Activated CD8-positive, alpha-beta memory T cell treated with anti-CD3 and anti-CD28 coated beads, Interleukin-2, amount 10 ng/mL, durations not matched to agents 7 days and 5 days (primary cell): ENCODE measurements around the gene YWHAB. TPM values are rescaled to one million over a fixed set of nuclear protein-coding genes. Genes with fewer than 3 reads are reported as not detected.

Experiments used
- ATAC-seq: fragments of 150-1000 bp; cut with Tn5 transposase; one replicate; pipeline ENCODE4 v1.10.0; 2021; ENCODE audit warnings: moderate library complexity
- CTCF ChIA-PET: fragments of 350-600 bp; sonication (Branson Sonifier 250); formaldehyde crosslinking; loops from one replicate; lab custom pipeline; 2021; ENCODE audit warnings: antibody characterized with exemption; lab: Charles Lee
- DNase-seq: peaks from one replicate; pipeline ENCODE4 v3.0.0-alpha.2; 2020
- H3K27ac Mint-ChIP-seq: one replicate; pipeline ENCODE4 v1.8.0; 2021; ENCODE audit warnings: mild to moderate bottlenecking, mixed read lengths
- H3K27me3 Mint-ChIP-seq: one replicate; pipeline ENCODE4 v1.8.0; 2021; ENCODE audit warnings: mixed read lengths
- H3K36me3 Mint-ChIP-seq: one replicate; pipeline ENCODE4 v1.8.0; 2021; ENCODE audit warnings: mild to moderate bottlenecking, mixed read lengths
- H3K4me1 Mint-ChIP-seq: one replicate; pipeline ENCODE4 v1.8.0; 2021; ENCODE audit warnings: mixed read lengths
- H3K4me3 Mint-ChIP-seq: one replicate; pipeline ENCODE4 v1.8.0; 2021; ENCODE audit warnings: mild to moderate bottlenecking, moderate library complexity, mixed read lengths
- H3K9me3 Mint-ChIP-seq: one replicate; pipeline ENCODE4 v1.8.0; 2022; ENCODE audit warnings: low read depth, mixed read lengths
- total RNA-seq, 2 experiments: library from RNA; stranded (reverse); gene quantifications; one replicate each; pipeline ENCODE4 v1.2.3, GENCODE V29; 2021

The YWHAB gene
- total RNA-seq: 100 to 1,000 TPM; 198 to 252 TPM

DNA sequence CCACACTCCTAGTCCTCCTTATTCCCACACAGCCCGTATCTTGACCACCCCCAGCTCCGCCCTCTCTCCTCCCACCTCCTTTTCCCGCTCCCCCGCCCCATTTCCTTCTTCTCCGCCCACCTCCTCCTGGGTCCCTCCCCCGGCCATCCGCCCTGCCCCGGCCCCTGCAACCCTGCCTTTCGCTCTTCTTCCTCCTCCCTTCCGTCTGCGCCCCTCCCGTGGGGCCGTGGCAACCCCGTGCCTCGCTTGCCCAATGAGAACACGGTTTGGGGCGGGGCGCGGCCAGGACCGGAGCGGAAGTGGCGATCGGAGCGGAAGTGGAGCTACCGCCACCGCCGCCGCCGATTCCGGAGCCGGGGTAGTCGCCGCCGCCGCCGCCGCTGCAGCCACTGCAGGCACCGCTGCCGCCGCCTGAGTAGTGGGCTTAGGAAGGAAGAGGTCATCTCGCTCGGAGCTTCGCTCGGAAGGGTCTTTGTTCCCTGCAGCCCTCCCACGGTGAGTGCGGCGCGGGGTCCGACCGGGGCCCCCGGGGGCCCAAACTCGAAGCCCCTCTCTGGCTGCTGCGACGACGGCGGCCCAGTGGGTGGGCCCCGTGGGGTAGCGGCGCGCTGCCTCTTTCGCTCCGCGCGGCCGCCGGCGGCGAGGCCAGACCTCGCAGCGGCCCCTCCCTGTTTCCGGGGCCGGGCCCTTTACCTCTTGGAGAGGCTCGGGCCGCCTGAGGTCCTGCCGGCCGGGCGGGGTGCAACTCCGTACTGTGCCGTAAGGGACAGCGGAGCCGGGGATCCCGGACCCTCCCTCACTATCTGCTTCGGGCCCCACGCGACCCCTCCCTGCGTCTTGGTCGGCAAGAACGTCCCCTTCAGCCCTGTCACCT is at the start of gene YWHAB:
YWHAB (plus strand) TSS at position 314 of the 874 bp plus-strand sequence. CDS start 15,829 bp downstream, outside the sequence.
- Mint-ChIP-seq H3K4me1 (peaks cover 44% of the 10 kb centered on the region), H3K27ac (peak within 1 kb of the TSS; percentile 94), H3K36me3 (peaks cover 19% of the 10 kb centered on the region), H3K4me3 (peak within 1 kb of the TSS; percentile 91), H3K9me3 (no peaks in the 10 kb centered on the region), H3K27me3 (no peaks in the 10 kb centered on the region)
- DNase-seq: peak; percentile 99
- CTCF ChIA-PET: interaction anchor here (0.9 to 1.9 kb wide), 4 partner anchors 23 to 674 kb away, joined by 3 to 6 read pairs (median 4); no protein-coding TSS in a partner anchor
- peak; percentile 97 for ATAC-seq

DNA sequence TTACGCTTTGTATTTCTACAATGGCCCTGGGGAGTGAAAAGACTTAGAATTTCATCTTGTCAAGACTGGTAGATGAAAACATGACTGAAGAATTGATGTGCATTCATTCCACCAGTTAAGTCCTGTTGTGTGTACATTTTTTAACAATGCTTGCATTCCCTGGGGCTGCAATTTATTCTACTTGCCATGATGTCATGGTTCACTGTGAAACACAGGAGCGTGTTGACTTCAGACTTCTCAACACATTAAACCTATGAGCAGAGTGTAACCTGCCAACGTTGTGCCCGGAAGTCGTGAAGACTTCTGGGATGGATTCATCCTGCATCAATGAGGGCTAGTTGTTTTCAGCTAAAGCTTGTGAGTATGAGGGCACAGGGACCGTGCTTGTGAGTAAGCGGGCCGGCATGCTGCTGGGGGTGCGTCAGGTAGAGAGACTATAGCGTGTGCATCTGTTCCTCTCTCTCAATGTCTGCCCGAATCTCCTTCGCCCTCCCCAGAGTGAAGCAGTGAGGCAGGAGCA is 48.8 kb upstream of the YWHAB start:
- Mint-ChIP-seq H3K27ac (no peak overlapping the region), H3K4me3 (no peak overlapping the region), H3K27me3 (peaks cover 35% of the 10 kb centered on the region), H3K9me3 (no peaks in the 10 kb centered on the region), H3K36me3 (no peaks in the 10 kb centered on the region), H3K4me1 (no peaks in the 10 kb centered on the region)
- CTCF ChIA-PET: no interaction called here
- DNase-seq (no peak), ATAC-seq (no peak)

DNA sequence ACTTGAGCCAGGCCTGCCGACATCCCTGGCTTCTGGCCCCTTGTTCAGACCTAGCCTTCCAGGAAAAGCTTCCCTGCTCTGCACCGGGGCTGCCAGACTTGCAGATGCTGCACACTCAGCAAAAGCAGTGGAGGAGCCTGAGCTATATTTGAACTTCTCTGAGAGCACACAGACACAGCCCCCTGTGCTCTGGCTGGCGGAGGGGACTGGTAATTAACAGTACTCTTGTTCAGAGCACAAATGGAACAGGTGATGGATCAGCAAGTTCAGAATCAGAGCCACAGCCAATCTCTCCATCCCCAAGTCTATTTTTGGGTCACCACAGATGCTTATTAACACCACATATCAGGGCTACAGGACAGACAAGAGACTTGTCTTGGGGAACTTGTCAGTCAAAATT is 47.6 kb upstream of the YWHAB start:
- no peak overlapping the region for H3K27ac Mint-ChIP-seq
- peaks cover 33% of the 10 kb centered on the region for H3K27me3 Mint-ChIP-seq
- ATAC-seq: no peak
- H3K9me3 Mint-ChIP-seq: no peaks in the 10 kb centered on the region
- H3K4me1 Mint-ChIP-seq: no peaks in the 10 kb centered on the region
- DNase-seq: no peak
- no peaks in the 10 kb centered on the region for H3K36me3 Mint-ChIP-seq
- CTCF ChIA-PET: no interaction called here
- no peak overlapping the region for H3K4me3 Mint-ChIP-seq

DNA sequence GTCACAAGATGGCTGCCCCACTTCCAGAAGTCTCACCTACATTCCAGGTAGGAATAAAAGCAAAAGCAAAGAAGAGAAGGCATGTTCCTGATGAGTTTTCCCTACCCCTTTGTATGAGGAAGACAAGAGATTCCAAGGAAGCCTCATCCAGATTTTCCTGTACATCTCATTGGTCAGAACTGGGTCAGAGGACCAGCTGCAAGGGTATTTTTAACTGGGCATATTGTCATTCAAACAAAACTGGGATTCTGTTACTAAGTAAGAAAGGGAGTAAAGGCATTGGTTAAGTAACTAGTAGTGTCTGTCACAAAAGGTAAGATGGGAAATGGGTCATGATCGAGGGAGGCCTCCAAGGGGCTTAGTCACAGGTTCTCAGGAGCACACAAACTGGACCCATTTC is 47.0 kb upstream of the YWHAB start:
- Mint-ChIP-seq H3K36me3 (no peaks in the 10 kb centered on the region), H3K9me3 (peaks cover 2% of the 10 kb centered on the region), H3K4me3 (no peak overlapping the region), H3K4me1 (no peaks in the 10 kb centered on the region), H3K27ac (no peak overlapping the region), H3K27me3 (peaks cover 35% of the 10 kb centered on the region)
- DNase-seq (no peak), ATAC-seq (no peak)
- CTCF ChIA-PET: no interaction called here

DNA sequence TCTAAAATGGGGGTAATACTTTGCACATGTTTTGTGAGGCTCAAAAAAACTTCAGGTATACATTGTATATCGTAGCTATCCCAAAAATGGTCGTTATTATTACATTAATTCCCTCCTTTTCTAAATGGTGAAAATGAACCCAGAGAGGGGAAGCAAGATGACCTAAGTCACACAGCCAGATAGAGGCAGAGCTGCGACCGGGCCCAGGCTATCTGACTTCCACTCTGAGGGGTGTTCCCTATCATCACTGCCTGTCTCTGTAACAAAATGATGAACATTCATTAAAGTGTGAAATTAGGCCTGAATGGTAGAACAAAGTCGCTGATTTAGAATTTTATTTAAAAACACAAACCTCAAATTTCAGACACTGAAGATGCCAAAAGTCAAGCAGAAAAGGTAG is 46.0 kb upstream of the YWHAB start:
- Mint-ChIP-seq H3K36me3 (no peaks in the 10 kb centered on the region), H3K9me3 (peaks cover 2% of the 10 kb centered on the region), H3K27ac (no peak overlapping the region), H3K4me3 (no peak overlapping the region), H3K4me1 (no peaks in the 10 kb centered on the region), H3K27me3 (peaks cover 32% of the 10 kb centered on the region)
- no peak for ATAC-seq
- CTCF ChIA-PET: interaction anchor here (0.6 to 0.7 kb wide), 2 partner anchors 85 to 577 kb away, joined by 3 to 4 read pairs; no protein-coding TSS in a partner anchor
- DNase-seq: no peak

DNA sequence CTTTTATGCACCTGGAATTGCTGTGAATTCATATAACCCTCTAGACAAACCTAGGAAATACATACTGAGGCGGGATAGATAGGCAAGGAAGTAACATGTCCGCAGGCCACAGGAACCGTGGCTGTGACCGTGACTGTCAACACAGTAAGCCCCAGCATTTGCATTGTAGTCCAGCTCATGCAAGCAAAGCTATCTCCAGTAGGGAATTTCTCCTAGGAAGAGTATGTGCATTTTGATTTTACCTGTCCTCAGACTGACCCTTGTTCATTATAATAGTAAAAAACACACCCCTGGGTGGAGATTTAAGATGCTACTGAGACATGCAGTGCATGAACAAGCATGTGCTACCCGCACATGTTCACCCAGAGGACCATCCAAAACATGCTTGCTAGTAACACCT is 44.7 kb upstream of the YWHAB start:
- H3K27ac Mint-ChIP-seq: no peak overlapping the region
- peaks cover 31% of the 10 kb centered on the region for H3K27me3 Mint-ChIP-seq
- no peaks in the 10 kb centered on the region for H3K36me3 Mint-ChIP-seq
- H3K4me1 Mint-ChIP-seq: no peaks in the 10 kb centered on the region
- peaks cover 2% of the 10 kb centered on the region for H3K9me3 Mint-ChIP-seq
- CTCF ChIA-PET: no interaction called here
- no peak overlapping the region for H3K4me3 Mint-ChIP-seq
- no peak for DNase-seq
- ATAC-seq: no peak

DNA sequence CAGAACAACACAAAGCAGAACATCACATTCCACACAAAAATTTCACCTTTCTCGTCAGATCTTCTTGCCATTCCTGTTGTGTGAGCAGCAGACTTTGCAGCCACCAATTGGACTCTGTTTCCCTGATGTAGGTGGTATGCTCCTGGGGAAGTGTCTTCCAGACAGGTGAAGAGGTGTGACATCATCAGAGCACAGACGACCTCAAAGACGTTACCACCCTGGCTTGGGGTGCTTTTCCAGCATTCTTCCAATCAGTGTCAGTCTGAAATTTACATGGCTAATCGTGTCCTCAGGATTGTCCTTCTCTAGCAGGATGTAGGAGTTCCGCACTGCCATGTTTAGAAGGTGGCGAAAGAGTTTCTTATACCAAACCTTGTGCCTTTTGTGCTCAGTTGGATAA is 43.5 kb upstream of the YWHAB start:
- CTCF ChIA-PET: no interaction called here
- H3K4me3 Mint-ChIP-seq: no peak overlapping the region
- H3K9me3 Mint-ChIP-seq: peaks cover 2% of the 10 kb centered on the region
- ATAC-seq (no peak), DNase-seq (no peak)
- peaks cover 31% of the 10 kb centered on the region for H3K27me3 Mint-ChIP-seq
- H3K36me3 Mint-ChIP-seq: no peaks in the 10 kb centered on the region
- no peaks in the 10 kb centered on the region for H3K4me1 Mint-ChIP-seq
- H3K27ac Mint-ChIP-seq: no peak overlapping the region

DNA sequence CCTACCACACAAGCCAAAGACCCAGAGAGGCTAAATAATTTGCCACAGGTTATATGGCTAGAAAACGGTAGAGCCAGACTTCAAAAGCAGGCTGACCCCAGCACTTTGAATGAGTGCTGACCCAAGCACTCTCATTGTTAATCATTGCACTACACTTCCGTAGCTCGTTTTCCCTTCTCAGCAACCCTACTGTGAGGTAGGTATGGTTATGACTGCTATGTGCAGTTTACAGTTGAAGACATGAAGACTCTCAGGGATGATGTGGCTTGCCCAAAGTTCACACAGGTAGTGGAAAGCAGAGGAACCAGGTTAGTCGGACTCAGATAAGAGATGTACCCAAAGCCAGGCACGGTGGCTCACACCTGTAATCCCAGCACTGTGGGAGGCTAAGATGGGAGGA is 41.6 kb upstream of the YWHAB start:
- Mint-ChIP-seq H3K9me3 (peaks cover 2% of the 10 kb centered on the region), H3K27me3 (peaks cover 31% of the 10 kb centered on the region), H3K4me3 (no peak overlapping the region), H3K36me3 (no peaks in the 10 kb centered on the region), H3K27ac (no peak overlapping the region), H3K4me1 (no peaks in the 10 kb centered on the region)
- CTCF ChIA-PET: no interaction called here
- ATAC-seq (no peak), DNase-seq (no peak)

DNA sequence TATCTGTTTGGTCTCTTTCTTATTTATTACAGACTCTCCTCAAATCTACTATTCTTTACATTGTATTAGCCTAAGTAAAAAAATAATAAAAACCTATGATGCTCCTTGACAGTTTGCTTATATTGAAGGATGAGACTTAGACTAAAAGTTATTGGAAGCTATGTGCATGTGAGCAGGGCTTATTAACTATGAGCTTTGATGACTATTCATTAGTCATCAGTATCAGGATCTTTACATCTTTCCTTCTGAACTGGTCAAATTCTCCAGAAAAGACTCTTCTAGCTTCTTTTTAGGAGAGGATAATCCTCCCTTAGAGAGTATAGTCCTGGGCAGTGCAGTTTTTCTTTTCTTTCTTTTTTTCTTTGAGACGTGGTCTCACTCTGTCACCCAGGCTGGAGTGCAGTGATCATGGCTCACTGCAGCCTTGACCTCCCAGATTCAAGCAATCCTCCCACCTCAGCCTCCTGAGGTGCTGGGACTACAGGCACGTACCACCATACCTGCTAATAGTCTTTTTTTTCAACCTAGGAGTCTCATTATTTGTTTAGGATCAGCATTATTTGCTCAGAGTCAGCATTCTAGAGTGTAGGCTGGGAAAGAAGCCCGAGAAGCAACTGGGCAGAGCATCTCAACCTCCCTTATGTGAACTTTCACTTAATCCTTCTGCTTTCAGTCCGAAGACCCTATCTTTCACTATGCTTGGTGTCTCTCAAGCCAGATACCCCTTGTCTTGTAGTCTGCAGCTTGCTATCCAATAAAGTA is 37.1 kb upstream of the YWHAB start:
- Mint-ChIP-seq H3K27ac (no peak overlapping the region), H3K27me3 (peaks cover 18% of the 10 kb centered on the region), H3K9me3 (peaks cover under 1% of the 10 kb centered on the region), H3K4me3 (no peak overlapping the region), H3K36me3 (no peaks in the 10 kb centered on the region), H3K4me1 (no peaks in the 10 kb centered on the region)
- ATAC-seq: no peak
- no peak for DNase-seq
- CTCF ChIA-PET: no interaction called here

DNA sequence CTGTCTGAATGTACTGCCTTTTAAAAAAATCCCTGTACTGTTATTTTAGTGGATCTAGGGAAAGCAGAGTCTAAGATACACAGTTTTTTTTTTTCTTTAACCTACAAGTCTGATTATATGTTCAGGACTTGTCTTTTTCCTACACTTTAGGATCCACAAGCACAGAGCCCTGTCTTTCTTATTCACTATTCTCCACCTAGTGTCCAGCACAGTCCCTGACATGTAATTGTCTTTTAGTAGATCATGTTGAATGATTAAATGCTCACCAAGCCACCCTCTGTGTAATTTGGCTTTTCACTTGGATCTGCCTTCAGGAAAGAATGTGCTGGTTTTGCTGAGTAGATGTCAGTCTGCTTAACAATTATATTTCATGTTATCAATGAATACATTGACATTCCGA is 35.8 kb upstream of the YWHAB start:
- H3K27ac Mint-ChIP-seq: no peak overlapping the region
- H3K27me3 Mint-ChIP-seq: peaks cover 21% of the 10 kb centered on the region
- H3K4me1 Mint-ChIP-seq: no peaks in the 10 kb centered on the region
- CTCF ChIA-PET: no interaction called here
- ATAC-seq (no peak), DNase-seq (no peak)
- no peaks in the 10 kb centered on the region for H3K9me3 Mint-ChIP-seq
- H3K36me3 Mint-ChIP-seq: no peaks in the 10 kb centered on the region
- no peak overlapping the region for H3K4me3 Mint-ChIP-seq

DNA sequence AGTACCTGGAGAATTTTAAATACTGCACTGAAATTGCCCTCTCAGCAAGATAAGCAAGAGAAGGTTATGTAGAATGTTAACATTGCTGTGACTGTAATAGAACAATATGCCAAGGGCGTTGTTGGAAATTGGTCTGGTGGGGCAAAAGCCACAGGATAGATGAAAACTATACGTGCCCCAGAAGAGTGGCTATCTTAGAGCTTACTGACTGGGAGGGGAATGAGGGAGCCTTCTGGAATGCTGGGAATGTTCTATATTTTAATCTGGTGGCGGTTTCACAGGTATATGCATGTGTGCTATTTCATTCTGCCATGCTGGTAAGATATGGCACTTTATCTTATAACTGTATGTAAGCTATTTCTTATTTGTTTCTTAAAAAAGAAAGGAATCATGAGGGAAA is 35.2 kb upstream of the YWHAB start:
- CTCF ChIA-PET: no interaction called here
- no peak overlapping the region for H3K27ac Mint-ChIP-seq
- H3K4me1 Mint-ChIP-seq: no peaks in the 10 kb centered on the region
- DNase-seq: no peak
- no peaks in the 10 kb centered on the region for H3K36me3 Mint-ChIP-seq
- peaks cover 20% of the 10 kb centered on the region for H3K27me3 Mint-ChIP-seq
- no peaks in the 10 kb centered on the region for H3K9me3 Mint-ChIP-seq
- ATAC-seq: no peak
- no peak overlapping the region for H3K4me3 Mint-ChIP-seq

DNA sequence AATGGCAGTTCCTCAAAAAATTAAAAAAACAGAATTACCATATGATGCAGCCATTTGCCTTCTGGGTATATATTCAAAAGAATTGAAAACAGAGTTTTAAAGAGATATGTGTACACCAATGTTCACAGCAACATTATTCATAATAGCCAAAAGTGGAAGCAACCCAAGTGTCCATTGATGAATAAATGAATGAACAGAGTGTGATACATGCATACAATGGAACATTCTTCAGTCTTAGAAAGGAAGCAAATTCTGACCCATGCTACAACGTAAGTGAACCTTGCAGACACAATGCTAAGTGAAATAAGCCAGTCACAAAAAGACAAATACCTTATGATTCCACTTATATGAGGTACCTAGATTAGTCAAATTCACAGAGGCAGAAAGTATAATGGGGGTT is 34.7 kb upstream of the YWHAB start:
- no peaks in the 10 kb centered on the region for H3K9me3 Mint-ChIP-seq
- H3K4me1 Mint-ChIP-seq: no peaks in the 10 kb centered on the region
- H3K36me3 Mint-ChIP-seq: no peaks in the 10 kb centered on the region
- no peak overlapping the region for H3K4me3 Mint-ChIP-seq
- DNase-seq (no peak), ATAC-seq (no peak)
- no peak overlapping the region for H3K27ac Mint-ChIP-seq
- H3K27me3 Mint-ChIP-seq: peaks cover 20% of the 10 kb centered on the region
- CTCF ChIA-PET: no interaction called here

DNA sequence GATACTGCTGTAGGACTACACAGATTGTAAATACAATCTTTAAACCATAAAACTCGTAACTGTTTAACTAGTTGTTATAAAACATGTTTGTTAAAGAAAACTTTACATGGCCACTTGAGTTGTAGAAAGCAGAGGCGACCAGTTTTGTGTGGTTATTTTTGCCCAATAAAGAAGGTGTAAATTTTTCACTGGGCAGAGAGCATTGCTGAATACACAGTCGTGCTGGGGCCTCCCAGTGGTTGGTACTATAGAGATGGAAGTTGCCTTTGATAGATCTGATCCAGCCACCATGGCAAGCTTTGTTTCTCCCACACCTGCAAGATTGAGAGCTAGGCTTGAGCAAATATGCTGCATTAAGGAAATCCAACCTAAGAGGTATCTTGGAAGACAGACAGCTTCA is 34.0 kb upstream of the YWHAB start:
- CTCF ChIA-PET: interaction anchor here (1.3 kb wide), 1 partner anchor 16 kb away, joined by 3 read pairs; no protein-coding TSS in a partner anchor
- H3K27me3 Mint-ChIP-seq: peaks cover 20% of the 10 kb centered on the region
- H3K4me3 Mint-ChIP-seq: no peak overlapping the region
- DNase-seq: no peak
- peaks cover under 1% of the 10 kb centered on the region for H3K4me1 Mint-ChIP-seq
- ATAC-seq: no peak
- H3K9me3 Mint-ChIP-seq: no peaks in the 10 kb centered on the region
- H3K27ac Mint-ChIP-seq: no peak overlapping the region
- no peaks in the 10 kb centered on the region for H3K36me3 Mint-ChIP-seq
